HepG2 (cell line): ENCODE data around the gene ABCC8. TPM values are rescaled to one million over a fixed set of nuclear protein-coding genes. Genes with fewer than 3 reads are reported as not detected.

Experiments used
- ATAC-seq: fragments of 200-7000 bp; cut with Tn5 transposase; 3 replicates; pipeline ENCODE4 v1.9.1; 2020; ENCODE audit warnings: mild to moderate bottlenecking, moderate library complexity
- BruUV-seq: library from RNA; stranded (reverse); fragments of 400-500 nt; replicated peaks from 2 replicates; lab custom pipeline; 2021; lab: Mats Ljungman, UMichigan
- CTCF ChIA-PET: fragments of 300-600 bp; formaldehyde crosslinking; extraction: SDS; loops from one replicate; lab custom pipeline; 2021; ENCODE audit warnings: low total read pairs, inconsistent platforms, low intra/inter-chr PET ratio; lab: Yijun Ruan, JAX
- POLR2A ChIA-PET: fragments of 350-600 bp; sonication (Branson Sonifier 250); formaldehyde crosslinking; loops from one replicate; lab custom pipeline; 2020; ENCODE audit warnings: antibody characterized with exemption, inconsistent platforms; lab: Yijun Ruan, JAX
- DNase-seq: peaks from one replicate; pipeline ENCODE4 v3.0.0-alpha.2; 2015; ENCODE audit warnings: low spot score
- FAIRE-seq: peaks from 3 replicates; lab custom pipeline; 2011; peaks lifted over from hg19 to GRCh38; lab: Jason Lieb, UNC
- H2AFZ ChIP-seq: one replicate; pipeline ENCODE4 v1.6.1; 2011; ENCODE audit warnings: low read length, inconsistent platforms
- H3K27ac ChIP-seq: fragments of 300-600 bp; 3 replicates; pipeline ENCODE4 v1.8.0; 2011; ENCODE audit warnings: mixed run types, mild to moderate bottlenecking, mixed read lengths, low read length, inconsistent platforms; ENCODE audit not compliant: insufficient read depth; ENCODE audit errors: extremely low read length
- H3K27me3 ChIP-seq, 2 experiments: fragments of 200-600 bp in 1 of 2; 2 replicates in 1 of 2; 3 replicates in 1 of 2; pipeline versions ENCODE4 v1.6.0 to v1.8.0; 2011; ENCODE audit warnings: low read length in 2 of 2, mild to moderate bottlenecking in 2 of 2, moderate library complexity in 2 of 2, inconsistent platforms in 1 of 2; ENCODE audit not compliant: insufficient read depth in 2 of 2, control insufficient read depth in 1 of 2
- H3K36me3 ChIP-seq, 2 experiments: fragments of 200-600 bp in 1 of 2; replicated peaks in 1 of 2; 2 replicates in 1 of 2; 3 replicates in 1 of 2; pipeline versions ENCODE4 v1.5.1 to v1.8.0; 2011; ENCODE audit warnings: low read length in 2 of 2, inconsistent platforms in 1 of 2; ENCODE audit not compliant: insufficient read depth in 2 of 2, control insufficient read depth in 1 of 2
- H3K4me1 ChIP-seq: 2 replicates; pipeline ENCODE4 v1.5.1; 2012; ENCODE audit warnings: low read length, inconsistent platforms; ENCODE audit not compliant: insufficient read depth
- H3K4me2 ChIP-seq: 2 replicates; pipeline ENCODE4 v1.6.0; 2011; ENCODE audit warnings: low read depth, low read length, inconsistent platforms
- H3K4me3 ChIP-seq, 3 experiments: fragments of 200-600 bp in 1 of 3; sonication (generic), shearing (Covaris generic) in 1 of 3; replicated peaks in 1 of 3; 2 replicates each; pipeline ENCODE4 v1.5.1; 2011 to 2016; ENCODE audit warnings: low read length in 3 of 3, inconsistent platforms in 2 of 3, low read depth in 2 of 3, mild to moderate bottlenecking in 2 of 3, control low read depth in 1 of 3, mixed read lengths in 1 of 3; ENCODE audit not compliant: insufficient read depth in 1 of 3
- H3K79me2 ChIP-seq: one replicate; pipeline ENCODE4 v1.6.1; 2011; ENCODE audit warnings: low read length, inconsistent platforms; ENCODE audit not compliant: insufficient read depth
- H3K9ac ChIP-seq: 2 replicates; pipeline ENCODE4 v1.6.0; 2011; ENCODE audit warnings: mild to moderate bottlenecking, low read depth, low read length, inconsistent platforms; ENCODE audit not compliant: insufficient read depth
- H3K9me3 ChIP-seq: 2 replicates; pipeline ENCODE4 v1.5.1; 2012; ENCODE audit warnings: mild to moderate bottlenecking, low read length
- H4K20me1 ChIP-seq: 2 replicates; pipeline ENCODE4 v1.6.0; 2011; ENCODE audit warnings: inconsistent platforms, mild to moderate bottlenecking, low read length, moderate library complexity; ENCODE audit not compliant: insufficient read depth
- ONECUT2 ChIP-seq: sonication (generic); formaldehyde crosslinking; IDR thresholded peaks from 2 replicates; pipeline ENCODE4 v1.4.0; 2020; ENCODE audit warnings: missing genetic modification reagents
- TBX3 ChIP-seq: fragments of 450-650 bp; IDR thresholded peaks from 2 replicates; pipeline ENCODE4 v1.6.1; 2017; ENCODE audit warnings: antibody characterized with exemption, mild to moderate bottlenecking, inconsistent platforms, borderline replicate concordance
- TEAD3 ChIP-seq: optimal IDR thresholded peaks from 2 replicates; pipeline ENCODE3; 2016; ENCODE audit warnings: borderline replicate concordance
- TMF1 ChIP-seq: sonication (generic); formaldehyde crosslinking; IDR thresholded peaks from 2 replicates; pipeline ENCODE4 v1.8.1; 2022; ENCODE audit warnings: low read depth, missing genetic modification reagents
- TRIM22 ChIP-seq: fragments of 450-650 bp; IDR thresholded peaks from 2 replicates; pipeline ENCODE4 v1.6.1; 2017
- ZBTB7B ChIP-seq: sonication (generic); formaldehyde crosslinking; IDR thresholded peaks from 2 replicates; pipeline ENCODE4 v1.4.0; 2020; ENCODE audit warnings: missing genetic modification reagents
- ZNF574 ChIP-seq: sonication (generic); formaldehyde crosslinking; IDR thresholded peaks from 2 replicates; pipeline ENCODE4 v1.4.0; 2020; ENCODE audit warnings: missing genetic modification reagents
- WGBS: methylation state at CpG from one replicate; pipeline ENCODE4 v1.1.6; 2017; ENCODE audit warnings: low lambda C conversion rate; 5-methylcytosine and 5-hydroxymethylcytosine counted together
- in situ Hi-C: cut with HindIII; loops from 2 replicates; pipeline ENCODE4 v1.10.0; 2017; ENCODE audit warnings: low pct_unique_long_range_greater_than_20kb; ENCODE audit not compliant: extremely low pct_ligation_motif_present
- intact Hi-C: fragments of 100-400 bp; cut with micrococcal nuclease; formaldehyde crosslinking; loops from one replicate; pipeline ENCODE4 v1.10.0; 2022; ENCODE audit not compliant: unreplicated experiment
- polyA plus RNA-seq, 8 experiments: library from polyadenylated mRNA; depleted of rRNA in 3 of 8; stranded (reverse) in 7 of 8; unstranded in 1 of 8; fragments of >200 nt; fragmentation: Illumina TruSeq in 4 of 8; extraction: Trizol in 4 of 8; gene quantifications; 2 replicates each; pipeline versions ENCODE4 v1.2.1 to v1.2.3, GENCODE V29; 2011 to 2016; ENCODE audit warnings: low read depth in 4 of 8, missing spikeins in 1 of 8, mixed read lengths in 1 of 8; ENCODE audit not compliant: insufficient read depth in 1 of 8
- total RNA-seq, 5 experiments: library from RNA; depleted of rRNA; stranded (reverse); fragments of >200 nt; fragmentation: Illumina TruSeq; extraction: Trizol; gene quantifications; 2 replicates each; pipeline ENCODE4 v1.2.3, GENCODE V29; 2016; ENCODE audit warnings: low read depth in 1 of 5
- TF ChIP-seq, protein P1 (sequence below): sonication (generic); formaldehyde crosslinking; IDR thresholded peaks from 2 replicates; pipeline ENCODE4 v1.4.0; 2020; ENCODE audit warnings: missing genetic modification reagents, borderline replicate concordance

The ABCC8 gene
- total and polyA plus RNA-seq, 2 of the 13 experiments (the other 11 are each of a cell fraction or from before 2014, with no cell fraction given) = not detected

DNA sequence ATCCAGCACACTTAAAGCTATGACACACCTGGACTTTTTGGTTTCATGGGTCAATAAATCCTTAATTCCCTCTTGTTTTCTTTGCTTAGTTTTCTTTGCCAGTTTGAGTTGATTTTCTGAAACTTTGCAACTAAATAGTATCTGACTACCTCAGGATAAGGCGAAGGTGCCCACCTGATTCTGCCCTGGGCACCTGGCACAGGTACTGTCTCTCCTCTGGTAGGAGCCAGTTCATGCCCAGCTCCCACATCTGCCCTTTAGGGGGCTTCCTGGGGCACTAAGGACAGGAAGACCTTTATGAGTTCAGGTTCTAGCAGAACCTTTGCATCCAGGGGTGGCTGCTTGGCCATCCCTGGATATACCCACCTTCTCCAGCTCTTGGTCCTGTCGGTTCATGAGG, 68.6 kb downstream of the ABCC8 start:
- 57% methylated on average over 1 of the region's 2 CpGs for WGBS
- no TSS peak for BruUV-seq
- Histone ChIP-seq H3K36me3 (no peaks in the 10 kb centered on the region), H3K9ac (no peak overlapping the region), H2AFZ (no peak overlapping the region), H3K4me2 (no peak overlapping the region), H3K4me1 (peaks cover 16% of the 10 kb centered on the region), H4K20me1 (no peaks in the 10 kb centered on the region), H3K4me3 (no peak overlapping the region), H3K27ac (no peak overlapping the region), H3K27me3 (no peaks in the 10 kb centered on the region), H3K79me2 (no peaks in the 10 kb centered on the region), H3K9me3 (no peaks in the 10 kb centered on the region)
- ATAC-seq = no peak
- CTCF ChIA-PET = no interaction called here
- in situ Hi-C loops = no loop called here
- FAIRE-seq = no peak
- intact Hi-C loops = no loop called here
- TF ChIP-seq TBX3 = no peak
- TF ChIP-seq TRIM22 = no peak
- TF ChIP-seq ZBTB7B (CRISPR knock-in tag) = no peak
- no peak for TF ChIP-seq TMF1 (CRISPR knock-in tag)
- TF ChIP-seq, protein P1, sequence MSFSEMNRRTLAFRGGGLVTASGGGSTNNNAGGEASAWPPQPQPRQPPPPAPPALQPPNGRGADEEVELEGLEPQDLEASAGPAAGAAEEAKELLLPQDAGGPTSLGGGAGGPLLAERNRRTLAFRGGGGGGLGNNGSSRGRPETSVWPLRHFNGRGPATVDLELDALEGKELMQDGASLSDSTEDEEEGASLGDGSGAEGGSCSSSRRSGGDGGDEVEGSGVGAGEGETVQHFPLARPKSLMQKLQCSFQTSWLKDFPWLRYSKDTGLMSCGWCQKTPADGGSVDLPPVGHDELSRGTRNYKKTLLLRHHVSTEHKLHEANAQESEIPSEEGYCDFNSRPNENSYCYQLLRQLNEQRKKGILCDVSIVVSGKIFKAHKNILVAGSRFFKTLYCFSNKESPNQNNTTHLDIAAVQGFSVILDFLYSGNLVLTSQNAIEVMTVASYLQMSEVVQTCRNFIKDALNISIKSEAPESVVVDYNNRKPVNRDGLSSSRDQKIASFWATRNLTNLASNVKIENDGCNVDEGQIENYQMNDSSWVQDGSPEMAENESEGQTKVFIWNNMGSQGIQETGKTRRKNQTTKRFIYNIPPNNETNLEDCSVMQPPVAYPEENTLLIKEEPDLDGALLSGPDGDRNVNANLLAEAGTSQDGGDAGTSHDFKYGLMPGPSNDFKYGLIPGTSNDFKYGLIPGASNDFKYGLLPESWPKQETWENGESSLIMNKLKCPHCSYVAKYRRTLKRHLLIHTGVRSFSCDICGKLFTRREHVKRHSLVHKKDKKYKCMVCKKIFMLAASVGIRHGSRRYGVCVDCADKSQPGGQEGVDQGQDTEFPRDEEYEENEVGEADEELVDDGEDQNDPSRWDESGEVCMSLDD (CRISPR knock-in tag) = no peak
- no peak for TF ChIP-seq ZNF574 (CRISPR knock-in tag)
- TF ChIP-seq TEAD3 (CRISPR knock-in tag) = no peak
- TF ChIP-seq ONECUT2 (CRISPR knock-in tag) = no peak
- POLR2A ChIA-PET = no interaction called here
- DNase-seq = no peak
